HG03575 (cell line): ENCODE data around the gene SENP1.
"Not testable (repeated sequence)": the region's sequence is repeated elsewhere in the genome, so short reads cannot be mapped to it uniquely, and the experiment has no call there.

Experiments
- ATAC-seq: cut with Tn5 transposase; IDR thresholded peaks from one replicate; pipeline ENCODE4 v1.9.1; 2021; ENCODE audit not compliant: unreplicated experiment, insufficient number of reproducible peaks, low FRiP score; ENCODE audit errors: extremely low read depth

Gene SENP1

GRCh38 chr12:48118284-48118871, 12.5 kb upstream of the SENP1 start:
- no peak for ATAC-seq

GRCh38 chr12:48115957-48116356, 10.1 kb upstream of the SENP1 start:
- no peak for ATAC-seq

GRCh38 chr12:48111312-48111693, 5.4 kb upstream of the SENP1 start:
- ATAC-seq = not testable (repeated sequence)

- no peak for ATAC-seq
Observed at GRCh38 chr12:48110691-48111311, 4.9 kb upstream of the SENP1 start.

GRCh38 chr12:48109424-48109823, 3.5 kb upstream of the SENP1 start:
- no peak for ATAC-seq

- no peak for ATAC-seq
Observed at GRCh38 chr12:48106681-48107613, 1.1 kb upstream of the SENP1 start.

GRCh38 chr12:48105321-48105866, 485 bp downstream of the SENP1 start:
- ATAC-seq = peak; percentile 17

- no peak for ATAC-seq
Observed at GRCh38 chr12:48104531-48104930, 1.3 kb downstream of the SENP1 start.

GRCh38 chr12:48092611-48093010, 13.3 kb downstream of the SENP1 start:
- no peak for ATAC-seq

GRCh38 chr12:48086327-48086726, 19.6 kb downstream of the SENP1 start:
- no peak for ATAC-seq

GRCh38 chr12:48084841-48085460, 20.9 kb downstream of the SENP1 start:
- no peak for ATAC-seq

- no peak for ATAC-seq
Observed at GRCh38 chr12:48084066-48084465, 21.8 kb downstream of the SENP1 start.

- ATAC-seq = no peak
Observed at GRCh38 chr12:48080821-48081220, 25.1 kb downstream of the SENP1 start.

- no peak for ATAC-seq
Observed at GRCh38 chr12:48080285-48080684, 25.6 kb downstream of the SENP1 start.

GRCh38 chr12:48078901-48079300, 27.0 kb downstream of the SENP1 start:
- ATAC-seq = no peak

- ATAC-seq = no peak
Observed at GRCh38 chr12:48077111-48077510, 28.8 kb downstream of the SENP1 start.

- no peak for ATAC-seq
Observed at GRCh38 chr12:48075832-48076231, 30.0 kb downstream of the SENP1 start.

- no peak for ATAC-seq
Observed at GRCh38 chr12:48074266-48074665, 31.6 kb downstream of the SENP1 start.

GRCh38 chr12:48072266-48072665, 33.6 kb downstream of the SENP1 start:
- ATAC-seq = no peak
